ENCODE results near the gene SPI1.

DNA sequence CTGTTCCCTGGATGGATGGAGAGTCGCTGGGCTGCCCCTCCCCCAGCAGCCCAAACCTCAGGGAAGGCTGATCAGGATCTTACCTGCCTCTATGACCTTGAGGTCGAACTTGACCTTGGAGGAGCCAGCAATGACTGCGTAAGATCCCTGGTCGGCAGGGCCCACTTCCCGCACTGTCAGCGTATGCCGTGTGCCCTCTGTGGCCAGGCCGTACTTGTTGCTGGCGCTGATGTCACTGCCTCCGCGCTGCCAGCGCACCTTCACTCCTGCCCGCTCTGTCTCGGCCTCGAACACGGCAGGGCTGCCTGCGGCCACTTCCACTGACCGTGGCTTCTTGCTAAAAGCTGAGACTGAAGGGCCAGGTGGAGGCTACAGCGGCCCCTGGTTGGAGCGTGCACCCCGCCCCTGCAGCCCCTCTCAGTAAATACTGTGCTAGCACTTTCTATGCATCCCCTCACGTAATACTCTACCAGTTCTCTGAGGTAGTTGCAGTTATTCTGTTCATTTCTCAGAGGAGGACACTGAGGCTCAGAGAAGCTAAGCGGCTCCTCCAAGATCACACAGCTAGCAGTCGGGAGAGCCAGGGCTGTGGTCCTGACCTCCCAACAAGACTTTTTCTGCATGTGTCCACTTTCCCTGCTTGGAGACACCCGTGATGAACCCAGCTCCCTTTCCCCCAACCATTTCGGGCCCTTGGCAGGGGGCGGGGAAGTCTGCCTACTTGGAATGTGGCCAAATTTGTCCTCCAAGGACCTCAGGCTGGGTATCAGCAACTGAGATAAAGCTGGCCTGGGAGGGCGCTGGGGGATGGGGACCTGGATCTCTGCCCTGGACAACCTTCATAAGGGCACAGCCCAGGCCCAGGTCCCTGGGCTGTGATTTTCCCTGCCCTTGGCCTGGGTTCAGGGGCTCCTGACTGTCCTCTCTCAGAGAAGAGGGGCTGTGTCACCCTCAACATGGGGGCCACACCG, 26.9 kb downstream of the SPI1 start:
- TF ChIP-seq, protein P1, sequence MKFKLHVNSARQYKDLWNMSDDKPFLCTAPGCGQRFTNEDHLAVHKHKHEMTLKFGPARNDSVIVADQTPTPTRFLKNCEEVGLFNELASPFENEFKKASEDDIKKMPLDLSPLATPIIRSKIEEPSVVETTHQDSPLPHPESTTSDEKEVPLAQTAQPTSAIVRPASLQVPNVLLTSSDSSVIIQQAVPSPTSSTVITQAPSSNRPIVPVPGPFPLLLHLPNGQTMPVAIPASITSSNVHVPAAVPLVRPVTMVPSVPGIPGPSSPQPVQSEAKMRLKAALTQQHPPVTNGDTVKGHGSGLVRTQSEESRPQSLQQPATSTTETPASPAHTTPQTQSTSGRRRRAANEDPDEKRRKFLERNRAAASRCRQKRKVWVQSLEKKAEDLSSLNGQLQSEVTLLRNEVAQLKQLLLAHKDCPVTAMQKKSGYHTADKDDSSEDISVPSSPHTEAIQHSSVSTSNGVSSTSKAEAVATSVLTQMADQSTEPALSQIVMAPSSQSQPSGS (tag by site-specific recombination; IDR thresholded peaks at IDR 0.05; ENCODE audit: low read depth): no peak
- no peak for TF ChIP-seq CTCF (tag by site-specific recombination; IDR thresholded peaks at IDR 0.05)
- no peak for TF ChIP-seq ZNF174 (tag by site-specific recombination; IDR thresholded peaks at IDR 0.05)
- TF ChIP-seq, protein P2, sequence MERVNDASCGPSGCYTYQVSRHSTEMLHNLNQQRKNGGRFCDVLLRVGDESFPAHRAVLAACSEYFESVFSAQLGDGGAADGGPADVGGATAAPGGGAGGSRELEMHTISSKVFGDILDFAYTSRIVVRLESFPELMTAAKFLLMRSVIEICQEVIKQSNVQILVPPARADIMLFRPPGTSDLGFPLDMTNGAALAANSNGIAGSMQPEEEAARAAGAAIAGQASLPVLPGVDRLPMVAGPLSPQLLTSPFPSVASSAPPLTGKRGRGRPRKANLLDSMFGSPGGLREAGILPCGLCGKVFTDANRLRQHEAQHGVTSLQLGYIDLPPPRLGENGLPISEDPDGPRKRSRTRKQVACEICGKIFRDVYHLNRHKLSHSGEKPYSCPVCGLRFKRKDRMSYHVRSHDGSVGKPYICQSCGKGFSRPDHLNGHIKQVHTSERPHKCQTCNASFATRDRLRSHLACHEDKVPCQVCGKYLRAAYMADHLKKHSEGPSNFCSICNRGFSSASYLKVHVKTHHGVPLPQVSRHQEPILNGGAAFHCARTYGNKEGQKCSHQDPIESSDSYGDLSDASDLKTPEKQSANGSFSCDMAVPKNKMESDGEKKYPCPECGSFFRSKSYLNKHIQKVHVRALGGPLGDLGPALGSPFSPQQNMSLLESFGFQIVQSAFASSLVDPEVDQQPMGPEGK (tag by site-specific recombination; IDR thresholded peaks at IDR 0.05): no peak
- TF ChIP-seq SETDB1 (IDR thresholded peaks at IDR 0.05; ENCODE audit: insufficient read length, low read length): no peak
- TF ChIP-seq GLI2 (tag by site-specific recombination; IDR thresholded peaks at IDR 0.05; ENCODE audit: borderline replicate concordance, low read depth): no peak
- TF ChIP-seq, protein P3, sequence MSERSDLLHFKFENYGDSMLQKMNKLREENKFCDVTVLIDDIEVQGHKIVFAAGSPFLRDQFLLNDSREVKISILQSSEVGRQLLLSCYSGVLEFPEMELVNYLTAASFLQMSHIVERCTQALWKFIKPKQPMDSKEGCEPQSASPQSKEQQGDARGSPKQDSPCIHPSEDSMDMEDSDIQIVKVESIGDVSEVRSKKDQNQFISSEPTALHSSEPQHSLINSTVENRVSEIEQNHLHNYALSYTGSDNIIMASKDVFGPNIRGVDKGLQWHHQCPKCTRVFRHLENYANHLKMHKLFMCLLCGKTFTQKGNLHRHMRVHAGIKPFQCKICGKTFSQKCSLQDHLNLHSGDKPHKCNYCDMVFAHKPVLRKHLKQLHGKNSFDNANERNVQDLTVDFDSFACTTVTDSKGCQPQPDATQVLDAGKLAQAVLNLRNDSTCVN (tag by site-specific recombination; optimal IDR thresholded peaks at IDR 0.05): no peak
- TF ChIP-seq ZSCAN4 (tag by site-specific recombination; IDR thresholded peaks at IDR 0.05): no peak
- no peak for TF ChIP-seq TCF7L2 (IDR thresholded peaks at IDR 0.05; ENCODE audit: borderline replicate concordance, low read depth, low read length)
- TF ChIP-seq ZNF311 (tag by site-specific recombination; IDR thresholded peaks at IDR 0.05; ENCODE audit: borderline replicate concordance): no peak
- no peak for TF ChIP-seq ZNF423 (tag by site-specific recombination; IDR thresholded peaks at IDR 0.05)
- TF ChIP-seq ZNF571 (tag by site-specific recombination; IDR thresholded peaks at IDR 0.05): no peak

All from HEK293 (cell line).